A549 treated with DMSO at 1 μM for 4 hours (cell line): ENCODE data around the gene BEST3. TPM values are rescaled to one million over a fixed set of nuclear protein-coding genes. Genes with fewer than 3 reads are reported as not detected.

Experiments
- total RNA-seq: library from RNA; stranded (reverse); fragments of 200-300 nt; extraction: Qiagen RNA extraction; gene quantifications from 5 replicates; pipeline ENCODE4 v1.2.3, GENCODE V29; 2022; ENCODE audit warnings: low read depth

BEST3 gene
- total RNA-seq, result 0.67 to 1.5 TPM (median 1.2 TPM) in 5 replicates

DNA sequence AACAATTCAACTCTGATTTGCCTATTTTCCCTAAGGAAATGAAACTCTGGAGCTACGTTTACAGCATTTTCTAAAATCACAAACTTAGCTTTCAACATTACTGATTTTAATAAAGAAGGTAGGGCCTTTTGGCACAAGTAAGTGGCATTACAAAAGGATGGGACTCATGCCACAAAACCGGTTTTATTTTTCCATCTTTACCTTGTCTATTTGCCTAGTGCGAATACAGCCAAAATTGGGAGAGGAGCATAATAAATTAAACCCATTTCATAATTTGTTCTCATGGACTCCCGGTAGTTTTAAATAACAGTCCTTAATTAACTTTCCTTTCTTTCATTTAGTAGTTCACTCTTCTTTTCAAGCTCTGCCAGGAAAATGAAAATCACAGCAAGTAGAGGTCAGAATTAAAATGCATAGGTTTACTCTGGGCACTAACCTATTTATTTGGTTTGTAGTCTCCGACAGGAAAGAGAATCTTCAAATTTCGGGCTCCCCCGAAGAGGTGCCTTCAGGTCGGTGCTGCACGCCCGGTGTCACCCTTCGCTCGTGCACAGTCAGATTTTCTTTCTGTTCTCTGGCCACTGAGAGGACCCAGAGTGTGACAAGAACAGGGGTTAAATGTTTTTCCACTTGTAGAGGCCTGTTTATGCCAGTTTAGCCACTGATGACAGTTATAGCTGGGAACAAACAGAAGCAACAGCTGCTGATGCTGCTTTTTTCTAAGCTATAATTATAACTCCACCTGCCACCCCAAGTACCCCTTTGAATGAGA, at the start of gene BEST3:
BEST3 (minus strand) TSS at position 535 of the 772 bp plus-strand sequence. CDS start 1,505 bp downstream, outside the sequence.

DNA sequence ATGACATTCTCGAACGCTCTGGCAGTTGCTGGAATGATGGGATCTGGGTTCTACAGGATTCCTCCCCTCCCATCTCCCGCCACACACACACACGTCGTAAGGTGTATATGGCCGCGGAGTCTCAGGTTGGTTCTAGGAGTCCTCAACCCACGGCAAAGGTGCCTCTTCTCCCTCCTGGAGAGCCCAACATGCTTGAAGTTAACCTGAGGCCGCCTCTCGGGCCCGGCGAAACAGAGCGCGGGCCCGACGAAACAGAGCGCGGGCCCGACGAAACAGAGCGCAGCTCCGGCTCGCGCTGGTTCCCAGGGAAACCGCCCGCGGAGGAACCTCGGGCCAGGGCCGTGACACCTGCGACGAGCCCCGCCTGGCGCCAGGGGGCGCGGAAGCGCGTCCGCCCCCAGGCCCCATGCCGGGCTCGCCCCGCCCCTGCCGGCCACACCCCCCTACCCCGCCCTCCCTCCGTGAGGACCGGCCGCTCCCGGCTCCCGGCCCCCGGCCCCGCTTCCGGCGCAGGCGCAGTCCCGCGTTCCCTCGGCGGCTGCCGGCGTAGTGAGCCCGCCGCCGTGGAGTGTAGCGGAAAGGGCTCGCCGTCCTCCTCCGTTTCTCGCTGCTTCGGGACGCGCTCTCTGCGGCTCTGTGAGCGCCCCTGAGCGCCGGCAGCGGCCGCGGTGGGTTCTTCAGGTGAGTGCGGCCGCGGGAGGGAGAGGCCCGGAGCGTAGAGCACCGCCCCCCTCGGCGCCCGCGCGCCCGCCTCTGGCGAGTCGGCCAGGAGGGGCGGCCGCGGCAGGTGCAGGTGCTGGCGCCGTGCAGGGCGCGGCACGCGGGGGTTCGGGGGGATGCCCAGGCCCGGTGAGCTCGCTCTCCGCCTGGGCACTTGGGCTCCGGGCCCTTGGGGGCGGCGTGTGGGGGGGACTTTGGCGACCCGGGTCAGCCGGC, 39.5 kb upstream of the BEST3 start, which contains the start of gene RAB3IP:
RAB3IP (plus strand) TSS at position 510 of the 936 bp plus-strand sequence. CDS start 16,549 bp downstream, outside the sequence.

DNA sequence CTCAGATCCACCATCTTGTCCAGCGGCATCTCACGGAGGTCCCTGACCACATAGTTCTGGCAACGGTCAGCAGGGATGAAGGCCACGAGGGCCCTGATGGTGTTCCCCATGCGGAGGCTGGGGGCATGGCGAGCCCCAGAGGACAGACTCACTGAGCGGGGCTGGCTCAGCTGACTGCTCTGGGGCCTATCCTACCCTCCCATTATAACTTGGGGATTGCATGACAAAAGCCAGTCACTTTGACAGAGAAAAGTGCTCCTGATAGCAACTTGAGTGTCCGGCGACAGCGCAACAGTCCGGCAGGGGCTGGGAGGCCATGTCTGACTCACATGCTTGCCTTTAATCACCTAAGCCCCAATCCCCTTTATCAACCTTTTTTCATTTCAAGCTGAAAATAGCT, 88.4 kb downstream of the BEST3 start, which contains the start of gene LRRC10:
LRRC10 (minus strand) TSS at position 179 of the 400 bp plus-strand sequence; CDS start at position 110, 69 bp downstream.

Other genes with a start within 250 kb of the BEST3 start
- 9.7 to 14.6 TPM (median 13.3 TPM) in 5 replicates for gene FRS2, start 228.9 kb downstream of the BEST3 start, total RNA-seq
- 298 to 357 TPM (median 328 TPM) in 5 replicates for gene CCT2, start 113.8 kb downstream of the BEST3 start, total RNA-seq
- not detected in 5 replicates for gene LRRC10, start 88.4 kb downstream of the BEST3 start, total RNA-seq
- gene RAB3IP, start 39.6 kb upstream of the BEST3 start, total RNA-seq, result 11.2 to 15.2 TPM (median 12.2 TPM) in 5 replicates
- gene MYRFL, start 125.9 kb upstream of the BEST3 start, total RNA-seq, result 0.02 to 0.05 TPM (median 0.02 TPM) in 3 of 5 replicates, not detected in the others